ENCODE results near the gene SP3. TPM values are rescaled to one million over a fixed set of nuclear protein-coding genes. Genes with fewer than 3 reads are reported as not detected.

The SP3 gene
- total and polyA plus RNA-seq, 4 donors = 45.9 to 153 (median 94.6) TPM

GRCh38 chr2:173872714-173873113 is 92.5 kb downstream of the SP3 start:
- Histone ChIP-seq H3K4me1 (ENCODE audit: control insufficient read depth, insufficient read depth, low read length) (no peaks in the 10 kb centered on the region), H3K4me3 (ENCODE audit: low read depth, low read length) (no peak overlapping the region), H3K27me3 (ENCODE audit: control insufficient read depth, insufficient read depth, low read length) (no peaks in the 10 kb centered on the region), H3K36me3 (ENCODE audit: control insufficient read depth, insufficient read depth, low read length) (no peaks in the 10 kb centered on the region), H3K27ac (ENCODE audit: low read depth, low read length) (no peak overlapping the region), H3K9me3 (ENCODE audit: control insufficient read depth, insufficient read depth, low read length) (no peaks in the 10 kb centered on the region)
- DNase-seq (ENCODE audit: low read depth in 4 of 6, low spot score in 6 of 6) = no peak
- 96% methylated on average over 4 of the region's 5 CpGs for WGBS (ENCODE audit: insufficient coverage)

GRCh38 chr2:173869244-173870229 is 95.6 kb downstream of the SP3 start:
- Histone ChIP-seq H3K27me3 (ENCODE audit: control insufficient read depth, insufficient read depth, low read length) (no peaks in the 10 kb centered on the region), H3K27ac (ENCODE audit: low read depth, low read length) (no peak overlapping the region), H3K9me3 (ENCODE audit: control insufficient read depth, insufficient read depth, low read length) (no peaks in the 10 kb centered on the region), H3K4me3 (ENCODE audit: low read depth, low read length) (no peak overlapping the region), H3K4me1 (ENCODE audit: control insufficient read depth, insufficient read depth, low read length) (peaks cover 11% of the 10 kb centered on the region), H3K36me3 (ENCODE audit: control insufficient read depth, insufficient read depth, low read length) (no peaks in the 10 kb centered on the region)
- no CpG with 5 or more reads among the region's 8 CpGs for WGBS (ENCODE audit: insufficient coverage)
- DNase-seq (ENCODE audit: low read depth in 4 of 6, low spot score in 6 of 6) = peak in 1 of 6 donors; percentile 10

- WGBS (ENCODE audit: insufficient coverage) = no CpG with 5 or more reads among the region's 3 CpGs
- Histone ChIP-seq H3K9me3 (ENCODE audit: control insufficient read depth, insufficient read depth, low read length) (no peaks in the 10 kb centered on the region), H3K4me1 (ENCODE audit: control insufficient read depth, insufficient read depth, low read length) (peaks cover 11% of the 10 kb centered on the region), H3K36me3 (ENCODE audit: control insufficient read depth, insufficient read depth, low read length) (no peaks in the 10 kb centered on the region), H3K27me3 (ENCODE audit: control insufficient read depth, insufficient read depth, low read length) (no peaks in the 10 kb centered on the region), H3K4me3 (ENCODE audit: low read depth, low read length) (no peak overlapping the region), H3K27ac (ENCODE audit: low read depth, low read length) (no peak overlapping the region)
- no peak for DNase-seq (ENCODE audit: low read depth in 4 of 6, low spot score in 6 of 6)
Measured at GRCh38 chr2:173868406-173868805, 96.8 kb downstream of the SP3 start.

GRCh38 chr2:173866874-173867618 is 98.1 kb downstream of the SP3 start:
- Histone ChIP-seq H3K27ac (ENCODE audit: low read depth, low read length) (peak overlapping the region; percentile 6), H3K9me3 (ENCODE audit: control insufficient read depth, insufficient read depth, low read length) (no peaks in the 10 kb centered on the region), H3K27me3 (ENCODE audit: control insufficient read depth, insufficient read depth, low read length) (no peaks in the 10 kb centered on the region), H3K36me3 (ENCODE audit: control insufficient read depth, insufficient read depth, low read length) (no peaks in the 10 kb centered on the region), H3K4me3 (ENCODE audit: low read depth, low read length) (no peak overlapping the region), H3K4me1 (ENCODE audit: control insufficient read depth, insufficient read depth, low read length) (peaks cover 11% of the 10 kb centered on the region)
- 48% methylated on average over 11 of the region's 11 CpGs for WGBS (ENCODE audit: insufficient coverage)
- DNase-seq (ENCODE audit: low read depth in 4 of 6, low spot score in 6 of 6) = peak in 2 of 6 donors; percentile 47 to 82

- Histone ChIP-seq H3K27ac (ENCODE audit: low read depth, low read length) (no peak overlapping the region), H3K9me3 (ENCODE audit: control insufficient read depth, insufficient read depth, low read length) (no peaks in the 10 kb centered on the region), H3K27me3 (ENCODE audit: control insufficient read depth, insufficient read depth, low read length) (no peaks in the 10 kb centered on the region), H3K4me1 (ENCODE audit: control insufficient read depth, insufficient read depth, low read length) (peaks cover 11% of the 10 kb centered on the region), H3K36me3 (ENCODE audit: control insufficient read depth, insufficient read depth, low read length) (no peaks in the 10 kb centered on the region), H3K4me3 (ENCODE audit: low read depth, low read length) (no peak overlapping the region)
- peak in 2 of 6 donors; percentile 16 to 42 for DNase-seq (ENCODE audit: low read depth in 4 of 6, low spot score in 6 of 6)
- whole genome bisulfite sequencing (ENCODE audit: insufficient coverage) = 75% methylated on average over 11 of the region's 12 CpGs
Measured at GRCh38 chr2:173865971-173866873, 99.0 kb downstream of the SP3 start.

- no peak overlapping the region for H3K4me3 ChIP-seq (ENCODE audit: low read depth, low read length)
- peak in 1 of 6 donors; percentile 49 for DNase-seq (ENCODE audit: low read depth in 4 of 6, low spot score in 6 of 6)
- WGBS (ENCODE audit: insufficient coverage) = 83% methylated on average over 3 of the region's 4 CpGs
- H3K9me3 ChIP-seq (ENCODE audit: control insufficient read depth, insufficient read depth, low read length) = no peaks in the 10 kb centered on the region
- H3K27ac ChIP-seq (ENCODE audit: low read depth, low read length) = no peak overlapping the region
- no peaks in the 10 kb centered on the region for H3K36me3 ChIP-seq (ENCODE audit: control insufficient read depth, insufficient read depth, low read length)
- H3K4me1 ChIP-seq (ENCODE audit: control insufficient read depth, insufficient read depth, low read length) = peaks cover 11% of the 10 kb centered on the region
- H3K27me3 ChIP-seq (ENCODE audit: control insufficient read depth, insufficient read depth, low read length) = no peaks in the 10 kb centered on the region
Measured at GRCh38 chr2:173862612-173863217, 102.5 kb downstream of the SP3 start.

GRCh38 chr2:173860566-173860965 is 104.6 kb downstream of the SP3 start:
- no peaks in the 10 kb centered on the region for H3K27me3 ChIP-seq (ENCODE audit: control insufficient read depth, insufficient read depth, low read length)
- no peak for DNase-seq (ENCODE audit: low read depth in 4 of 6, low spot score in 6 of 6)
- 97% methylated on average over 3 of the region's 6 CpGs for WGBS (ENCODE audit: insufficient coverage)
- no peaks in the 10 kb centered on the region for H3K4me1 ChIP-seq (ENCODE audit: control insufficient read depth, insufficient read depth, low read length)
- no peak overlapping the region for H3K27ac ChIP-seq (ENCODE audit: low read depth, low read length)
- no peaks in the 10 kb centered on the region for H3K36me3 ChIP-seq (ENCODE audit: control insufficient read depth, insufficient read depth, low read length)
- H3K9me3 ChIP-seq (ENCODE audit: control insufficient read depth, insufficient read depth, low read length) = no peaks in the 10 kb centered on the region
- no peak overlapping the region for H3K4me3 ChIP-seq (ENCODE audit: low read depth, low read length)

GRCh38 chr2:173860082-173860481 is 105.1 kb downstream of the SP3 start:
- WGBS (ENCODE audit: insufficient coverage) = 86% methylated on average over 2 of the region's 2 CpGs
- Histone ChIP-seq H3K9me3 (ENCODE audit: control insufficient read depth, insufficient read depth, low read length) (no peaks in the 10 kb centered on the region), H3K4me1 (ENCODE audit: control insufficient read depth, insufficient read depth, low read length) (no peaks in the 10 kb centered on the region), H3K4me3 (ENCODE audit: low read depth, low read length) (no peak overlapping the region), H3K27me3 (ENCODE audit: control insufficient read depth, insufficient read depth, low read length) (no peaks in the 10 kb centered on the region), H3K36me3 (ENCODE audit: control insufficient read depth, insufficient read depth, low read length) (no peaks in the 10 kb centered on the region), H3K27ac (ENCODE audit: low read depth, low read length) (no peak overlapping the region)
- no peak for DNase-seq (ENCODE audit: low read depth in 4 of 6, low spot score in 6 of 6)

GRCh38 chr2:173858291-173858731 is 106.9 kb downstream of the SP3 start:
- no peaks in the 10 kb centered on the region for H3K9me3 ChIP-seq (ENCODE audit: control insufficient read depth, insufficient read depth, low read length)
- no peaks in the 10 kb centered on the region for H3K36me3 ChIP-seq (ENCODE audit: control insufficient read depth, insufficient read depth, low read length)
- H3K27me3 ChIP-seq (ENCODE audit: control insufficient read depth, insufficient read depth, low read length) = no peaks in the 10 kb centered on the region
- WGBS (ENCODE audit: insufficient coverage) = 57% methylated on average over 8 of the region's 10 CpGs
- H3K4me1 ChIP-seq (ENCODE audit: control insufficient read depth, insufficient read depth, low read length) = peaks cover 3% of the 10 kb centered on the region
- H3K4me3 ChIP-seq (ENCODE audit: low read depth, low read length) = no peak overlapping the region
- DNase-seq (ENCODE audit: low read depth in 4 of 6, low spot score in 6 of 6) = peak in 1 of 6 donors; percentile 46
- H3K27ac ChIP-seq (ENCODE audit: low read depth, low read length) = no peak overlapping the region

All from spinal cord (tissue), 10 donors.